ENCODE measurements around the gene CHAD.

Gene CHAD

DNA sequence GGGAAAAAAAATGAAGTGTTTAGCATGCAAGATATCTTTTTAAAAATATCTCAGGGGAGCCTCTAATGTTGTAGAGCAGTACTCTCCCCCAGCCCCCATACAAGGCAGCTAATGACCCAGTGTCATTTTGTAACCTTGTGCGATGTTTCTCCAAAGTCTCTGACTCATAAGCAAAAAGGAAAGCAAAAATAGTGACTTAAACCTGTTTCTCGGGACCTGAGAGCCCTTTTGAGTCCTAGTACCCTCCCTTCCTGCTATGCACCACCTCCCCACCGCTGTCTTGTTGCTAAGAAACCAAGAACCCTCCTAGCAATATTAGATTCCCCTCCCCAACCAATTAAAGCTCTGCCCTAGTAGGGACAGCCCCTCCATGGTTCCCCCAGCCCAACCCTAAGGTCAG is 42.4 kb upstream of the CHAD start:
- DNase-seq (ENCODE audit: low read depth): peak; percentile 39
- TF ChIP-seq CTCF (IDR thresholded peaks at IDR 0.05; ENCODE audit: insufficient read depth, low read depth, low read length, missing control alignments): no peak

DNA sequence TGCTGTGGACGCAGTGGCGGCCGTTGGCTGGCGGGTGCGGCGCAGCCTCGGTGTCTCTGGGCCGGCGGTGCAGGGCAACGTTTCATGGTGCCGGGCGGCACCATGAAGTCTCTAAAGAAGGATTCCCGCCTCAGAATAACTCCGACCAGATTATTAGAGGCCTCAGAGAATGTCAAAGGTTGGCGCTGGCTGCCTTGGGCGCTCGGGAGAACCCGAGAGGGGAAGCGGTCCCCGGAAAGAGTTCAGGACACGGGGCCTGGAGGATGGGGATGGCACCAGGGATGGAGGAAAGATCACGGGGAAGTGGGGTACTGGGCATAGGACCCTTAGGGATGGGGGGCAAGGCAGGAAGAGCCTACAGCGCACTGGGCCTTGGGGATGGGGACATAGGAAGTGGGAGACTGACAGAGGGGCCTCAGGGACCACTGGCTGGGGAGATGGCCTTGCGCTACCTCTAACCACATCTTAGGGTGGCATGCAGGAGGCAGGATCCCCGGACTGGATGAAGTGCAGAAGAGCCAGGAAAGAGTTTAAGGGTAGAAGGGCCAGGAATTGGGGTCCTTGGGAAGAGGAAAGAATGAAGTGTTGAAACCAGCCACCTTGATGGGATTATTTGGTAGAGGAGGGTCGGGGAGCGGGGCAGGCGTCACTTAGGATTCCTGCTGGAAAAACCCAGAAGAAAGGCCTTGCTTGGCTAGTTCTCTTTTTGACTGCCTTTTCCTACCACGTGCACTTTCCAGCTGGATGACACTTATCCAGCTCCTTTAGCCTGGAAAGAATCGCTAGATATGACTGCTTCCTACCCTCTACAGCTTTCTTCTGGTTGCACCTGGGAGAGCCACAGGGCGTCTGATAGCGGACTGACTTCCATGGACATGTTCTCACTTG is 40.1 kb upstream of the CHAD start:
- no peak for DNase-seq (ENCODE audit: low read depth)
- H3K4me3 ChIP-seq (ENCODE audit: low read length): peak overlapping the region; percentile 33
- no peak for TF ChIP-seq CTCF (IDR thresholded peaks at IDR 0.05; ENCODE audit: insufficient read depth, low read depth, low read length, missing control alignments)

More for the DNA sequence above, 42.4 kb upstream of the CHAD start:
- H3K4me3 ChIP-seq (ENCODE audit: low read length): no peak overlapping the region

DNA sequence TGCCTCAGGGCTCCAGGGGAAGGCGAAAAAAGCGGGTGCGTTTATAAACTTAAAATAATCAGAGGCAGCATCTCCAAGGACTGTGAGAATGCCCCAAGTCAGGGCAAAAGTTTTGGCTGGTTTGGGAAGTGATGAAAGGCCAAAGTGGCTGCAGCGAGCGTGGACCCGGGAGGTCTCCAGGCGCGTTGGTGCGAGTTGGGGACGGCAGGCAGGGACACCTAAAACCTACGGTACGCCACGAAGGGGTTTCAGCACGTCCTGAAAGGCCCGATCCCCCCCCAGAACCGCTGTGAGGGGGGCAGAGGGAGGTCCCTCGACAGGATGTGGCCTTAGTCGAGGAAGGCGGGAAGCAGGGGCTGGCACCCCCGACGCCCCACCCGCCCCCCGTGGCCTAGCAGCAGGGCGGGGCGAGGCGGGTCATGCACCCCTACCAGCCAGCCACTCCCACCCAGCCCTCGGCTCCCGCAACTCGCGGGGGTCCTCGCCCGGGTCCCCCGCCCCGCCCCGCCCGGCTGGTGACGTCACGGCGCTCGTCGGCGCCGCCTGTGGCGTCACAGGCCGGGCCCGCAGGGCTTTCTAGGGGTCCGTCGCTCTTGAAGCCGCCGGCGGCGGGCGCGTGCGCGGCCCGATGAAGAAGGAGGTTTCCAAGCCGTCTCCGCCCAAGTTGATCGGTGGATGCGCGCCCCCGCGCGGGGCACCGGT is 39.3 kb upstream of the CHAD start, which contains the start of gene MYCBPAP:
MYCBPAP (plus strand) TSS at position 569 of the 702 bp plus-strand sequence. CDS start 236 bp downstream, outside the sequence.
- peak; percentile 55 for DNase-seq (ENCODE audit: low read depth)
- no peak for TF ChIP-seq CTCF (IDR thresholded peaks at IDR 0.05; ENCODE audit: insufficient read depth, low read depth, low read length, missing control alignments)
- H3K4me3 ChIP-seq (ENCODE audit: low read length): peak within 1 kb of the TSS; percentile 33

DNA sequence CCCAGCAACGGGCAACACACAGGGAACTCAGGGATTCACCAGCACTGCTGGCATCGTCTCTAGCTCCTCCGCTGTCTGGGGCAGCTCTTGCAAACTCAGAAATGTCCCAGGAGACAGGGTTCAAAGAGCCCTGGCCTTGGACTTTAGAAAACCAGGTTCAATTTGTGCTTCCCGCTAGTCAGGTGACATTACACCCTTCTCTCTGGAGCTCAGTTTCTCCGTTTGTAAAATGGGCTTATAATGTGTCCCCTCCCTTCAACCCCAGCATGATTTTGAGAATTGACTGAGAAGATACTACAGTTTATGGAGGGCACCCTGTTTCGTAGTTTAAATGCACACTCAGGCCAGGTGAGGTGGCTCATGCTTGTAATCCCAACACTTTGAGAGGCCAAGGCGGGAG is 37.6 kb upstream of the CHAD start:
- no peak for TF ChIP-seq CTCF (IDR thresholded peaks at IDR 0.05; ENCODE audit: insufficient read depth, low read depth, low read length, missing control alignments)
- no peak for DNase-seq (ENCODE audit: low read depth)
- H3K4me3 ChIP-seq (ENCODE audit: low read length): no peak overlapping the region

- TF ChIP-seq CTCF (IDR thresholded peaks at IDR 0.05; ENCODE audit: insufficient read depth, low read depth, low read length, missing control alignments): no peak
- no peak overlapping the region for H3K4me3 ChIP-seq (ENCODE audit: low read length)
- DNase-seq (ENCODE audit: low read depth): peak; percentile 73
Measured at GRCh38 chr17:50505591-50506130, 37.0 kb upstream of the CHAD start.

- DNase-seq (ENCODE audit: low read depth): no peak
- no peak overlapping the region for H3K4me3 ChIP-seq (ENCODE audit: low read length)
- no peak for TF ChIP-seq CTCF (IDR thresholded peaks at IDR 0.05; ENCODE audit: insufficient read depth, low read depth, low read length, missing control alignments)
Measured at GRCh38 chr17:50502301-50502990, 33.8 kb upstream of the CHAD start.

Data from epithelial cell of esophagus (primary cell).